GM12875 (cell line): ENCODE measurements around the gene TMEM107.

ENCODE experiments used
- H3K4me3 ChIP-seq: one replicate; pipeline ENCODE4 v1.5.1; 2011; ENCODE audit warnings: low read depth, low read length, control low read depth
- CTCF ChIP-seq: IDR thresholded peaks from 2 replicates; pipeline ENCODE4 v1.5.1; 2011; ENCODE audit warnings: low read depth, mild to moderate bottlenecking, control low read depth, inconsistent platforms, low read length, moderate library complexity, borderline replicate concordance; ENCODE audit not compliant: insufficient read depth

TMEM107 gene

GRCh38 chr17:8147141-8147804 lies 28.9 kb downstream of the TMEM107 start:
- H3K4me3 ChIP-seq: no peak overlapping the region
- TF ChIP-seq CTCF: no peak

DNA sequence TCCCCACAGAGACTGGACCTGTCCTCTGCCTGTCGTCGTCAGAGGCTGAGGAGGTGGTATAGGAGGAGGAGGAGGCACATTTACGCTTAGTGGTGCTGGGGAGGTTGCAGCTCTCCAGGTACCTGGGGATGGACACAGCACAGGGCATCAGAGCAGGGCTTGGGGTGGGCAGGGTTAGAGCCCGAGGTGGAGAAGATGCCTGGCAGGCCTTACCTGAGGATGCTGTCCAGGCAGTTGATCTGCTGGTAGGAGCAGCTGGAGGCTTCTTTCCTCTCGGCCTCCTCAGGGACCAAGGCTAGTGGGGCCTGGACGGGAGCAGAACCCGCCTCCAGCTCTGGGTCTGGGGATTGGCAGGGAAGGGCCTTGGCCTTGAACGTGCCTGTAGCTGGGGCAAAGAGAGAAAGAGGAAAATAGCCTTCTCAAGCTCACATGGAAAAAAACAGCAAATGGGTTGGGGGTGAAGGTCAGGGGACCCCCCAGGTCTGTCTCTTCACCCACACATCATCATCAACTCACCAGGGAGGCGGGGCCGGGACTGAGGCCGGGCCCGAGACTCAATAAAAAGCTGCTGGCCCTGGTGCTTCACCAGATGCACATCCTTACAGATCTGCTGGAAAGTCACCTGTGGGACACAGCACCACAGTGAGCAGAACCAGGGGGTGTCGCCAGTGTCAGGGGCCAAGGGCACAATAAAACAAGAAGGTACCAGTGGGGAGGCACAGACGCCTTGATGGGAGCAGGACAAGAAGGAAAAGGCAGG lies 29.6 kb downstream of the TMEM107 start:
- TF ChIP-seq CTCF: no peak
- no peak overlapping the region for H3K4me3 ChIP-seq

GRCh38 chr17:8145811-8146210 lies 30.4 kb downstream of the TMEM107 start:
- no peak overlapping the region for H3K4me3 ChIP-seq
- no peak for TF ChIP-seq CTCF

- TF ChIP-seq CTCF: no peak
These were observed 31.6 kb downstream of the TMEM107 start for GRCh38 chr17:8144401-8145231.

GRCh38 chr17:8143581-8144400 lies 32.4 kb downstream of the TMEM107 start:
- H3K4me3 ChIP-seq: no peak overlapping the region
- no peak for TF ChIP-seq CTCF

More at GRCh38 chr17:8144401-8145231, 31.6 kb downstream of the TMEM107 start:
- H3K4me3 ChIP-seq: no peak overlapping the region

GRCh38 chr17:8142887-8143580 lies 33.1 kb downstream of the TMEM107 start:
- H3K4me3 ChIP-seq: no peak overlapping the region
- no peak for TF ChIP-seq CTCF
